Esophagus (tissue), 2 donors: ENCODE data around the gene RNF151. TPM values are rescaled to one million over a fixed set of nuclear protein-coding genes. Genes with fewer than 3 reads are reported as not detected.
"Not testable (repeated sequence)": the region's sequence is repeated elsewhere in the genome, so short reads cannot be mapped to it uniquely, and the experiment has no call there.

Experiments
- H3K27ac ChIP-seq, 2 donors: one replicate each; pipeline ENCODE4 v1.5.1; 2013; ENCODE audit warnings: low read depth in 2 of 2, mild to moderate bottlenecking in 2 of 2, inconsistent platforms in 1 of 2, low read length in 1 of 2, moderate library complexity in 1 of 2
- H3K27me3 ChIP-seq, 2 donors: one replicate each; pipeline ENCODE4 v1.6.1; 2013; ENCODE audit warnings: low read length in 2 of 2, control low read depth in 1 of 2, mild to moderate bottlenecking in 1 of 2; ENCODE audit not compliant: insufficient read depth in 2 of 2, control insufficient read depth in 1 of 2
- H3K36me3 ChIP-seq, 2 donors: one replicate each; pipeline ENCODE4 v1.6.1; 2013; ENCODE audit warnings: low read length in 1 of 2; ENCODE audit not compliant: control insufficient read depth in 2 of 2, insufficient read depth in 2 of 2
- H3K4me1 ChIP-seq, 2 donors: one replicate each; pipeline ENCODE4 v1.6.1; 2013; ENCODE audit warnings: low read length in 1 of 2; ENCODE audit not compliant: control insufficient read depth in 2 of 2, insufficient read depth in 2 of 2
- H3K4me3 ChIP-seq, 2 donors: one replicate each; pipeline ENCODE4 v1.5.1; 2013; ENCODE audit warnings: low read length in 2 of 2, mild to moderate bottlenecking in 2 of 2, low read depth in 1 of 2, moderate library complexity in 1 of 2
- H3K9me3 ChIP-seq, 2 donors: one replicate each; pipeline ENCODE4 v1.6.1; 2013; ENCODE audit warnings: mild to moderate bottlenecking in 2 of 2, low read depth in 1 of 2, low read length in 1 of 2, moderate library complexity in 1 of 2; ENCODE audit not compliant: control insufficient read depth in 2 of 2, insufficient read depth in 1 of 2
- WGBS, 2 donors: extraction: QIAGEN DNeasy Blood & Tissue Kit; methylation state at CpG; one replicate each; pipeline ENCODE4 v1.1.7; 2013; 5-methylcytosine and 5-hydroxymethylcytosine counted together
- polyA plus RNA-seq, 2 donors: library from polyadenylated mRNA; stranded (reverse); fragments of 200-250 nt; gene quantifications; one replicate each; pipeline ENCODE4 v1.2.3, GENCODE V29; 2013
- donor health status: healthy with polysubstance abuse.
- donor health status: Bipolar disorder and iron deficiency.

Gene RNF151
- polyA plus RNA-seq, 2 donors, result 0.06 to 0.20 TPM

DNA sequence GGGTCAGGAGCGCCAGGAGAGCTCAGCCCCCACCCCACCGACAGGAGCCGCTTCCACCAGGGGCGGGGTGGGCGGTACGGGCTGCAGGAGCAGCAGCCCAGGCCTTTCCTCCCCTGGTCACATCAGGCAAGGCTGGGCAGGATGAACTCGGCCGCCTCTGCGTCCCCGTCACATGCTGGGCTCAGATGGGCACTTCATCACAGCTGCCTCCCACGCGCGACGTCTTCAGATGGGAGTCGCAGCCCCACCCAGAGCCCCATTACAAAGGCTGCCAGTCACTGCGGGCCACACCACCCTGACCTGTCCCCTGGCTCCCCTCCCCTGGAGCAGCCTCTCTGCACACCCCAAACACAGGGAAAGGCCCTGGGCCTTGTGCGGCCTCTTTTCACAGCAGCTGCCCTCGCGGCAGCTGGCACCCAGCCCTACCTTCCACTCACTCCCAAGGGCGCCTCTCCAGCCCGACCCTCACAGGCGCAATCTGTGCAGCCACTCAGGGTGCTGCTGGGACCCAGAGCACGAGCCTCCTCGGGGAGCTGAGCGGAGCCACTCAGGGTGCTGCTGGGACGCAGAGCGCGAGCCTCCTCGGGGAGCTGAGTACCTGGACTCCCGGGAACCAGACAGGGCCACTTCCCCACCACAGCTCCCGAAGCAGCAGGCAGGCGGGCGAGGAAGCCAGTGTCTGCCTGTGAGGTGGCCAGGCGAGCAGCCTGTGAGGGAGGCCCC is 38.3 kb downstream of the RNF151 start:
- Histone ChIP-seq H3K27ac (no peak overlapping the region), H3K9me3 (no peaks in the 10 kb centered on the region), H3K4me3 (no peak overlapping the region), H3K36me3 (peaks cover 12 to 52% of the 10 kb centered on the region in 2 donors), H3K4me1 (peaks cover 16 to 41% of the 10 kb centered on the region in 2 donors), H3K27me3 (no peaks in the 10 kb centered on the region)
- WGBS, 2 donors, result 74 to 80% methylated on average over 34 of the region's 34 CpGs

DNA sequence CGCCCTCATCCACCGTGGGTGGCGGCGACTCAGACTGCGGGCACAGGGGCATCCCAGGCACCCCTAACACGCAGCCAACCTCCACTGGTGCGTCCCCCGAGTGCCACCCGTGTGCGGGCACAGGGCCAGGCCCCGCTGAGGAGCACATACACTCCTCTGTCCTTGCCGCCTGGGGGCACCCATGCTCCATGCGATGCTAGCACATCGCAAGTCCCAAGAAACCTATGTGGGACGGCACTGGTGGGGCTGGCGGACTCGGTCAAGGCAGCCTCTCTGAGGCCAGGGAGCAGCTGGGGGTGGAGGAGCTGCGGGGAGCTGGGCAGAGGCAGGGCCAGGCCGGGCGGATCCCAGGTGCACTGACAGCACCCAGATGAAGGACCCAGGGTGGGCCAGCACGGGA is 39.0 kb downstream of the RNF151 start:
- peaks cover 7 to 46% of the 10 kb centered on the region in 2 donors for H3K36me3 ChIP-seq
- no peaks in the 10 kb centered on the region for H3K9me3 ChIP-seq
- H3K27ac ChIP-seq, result no peak overlapping the region
- no peaks in the 10 kb centered on the region for H3K27me3 ChIP-seq
- WGBS, 2 donors, result 70 to 75% methylated on average over 21 of the region's 21 CpGs
- H3K4me1 ChIP-seq, result peaks cover 16 to 47% of the 10 kb centered on the region in 2 donors
- H3K4me3 ChIP-seq, result no peak overlapping the region

DNA sequence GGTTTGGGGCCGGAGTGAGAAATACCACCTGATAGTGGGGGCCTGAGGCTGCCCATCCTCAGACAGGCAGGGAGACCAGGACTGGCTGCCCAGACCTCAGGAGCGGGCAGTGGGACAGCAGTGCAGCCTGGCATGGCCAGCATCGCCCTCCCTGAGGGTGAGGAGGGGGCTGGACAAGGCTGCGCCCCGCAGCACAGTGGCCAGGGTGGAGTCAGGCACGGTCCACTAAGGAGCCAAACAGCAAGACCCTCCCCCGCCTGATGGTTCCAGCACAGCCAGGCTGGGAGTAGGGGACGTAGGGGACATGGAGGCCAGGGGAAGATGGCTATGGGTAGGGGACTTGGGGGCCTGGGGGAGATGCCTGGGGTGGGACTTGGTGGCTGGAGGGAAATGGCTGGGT is 39.7 kb downstream of the RNF151 start:
- no peaks in the 10 kb centered on the region for H3K9me3 ChIP-seq
- WGBS, 2 donors, result 92 to 96% methylated on average over 8 of the region's 8 CpGs
- H3K36me3 ChIP-seq, result peaks cover 7 to 40% of the 10 kb centered on the region in 2 donors
- no peak overlapping the region for H3K4me3 ChIP-seq
- H3K27ac ChIP-seq, result no peak overlapping the region
- no peaks in the 10 kb centered on the region for H3K27me3 ChIP-seq
- peaks cover 16 to 47% of the 10 kb centered on the region in 2 donors for H3K4me1 ChIP-seq

DNA sequence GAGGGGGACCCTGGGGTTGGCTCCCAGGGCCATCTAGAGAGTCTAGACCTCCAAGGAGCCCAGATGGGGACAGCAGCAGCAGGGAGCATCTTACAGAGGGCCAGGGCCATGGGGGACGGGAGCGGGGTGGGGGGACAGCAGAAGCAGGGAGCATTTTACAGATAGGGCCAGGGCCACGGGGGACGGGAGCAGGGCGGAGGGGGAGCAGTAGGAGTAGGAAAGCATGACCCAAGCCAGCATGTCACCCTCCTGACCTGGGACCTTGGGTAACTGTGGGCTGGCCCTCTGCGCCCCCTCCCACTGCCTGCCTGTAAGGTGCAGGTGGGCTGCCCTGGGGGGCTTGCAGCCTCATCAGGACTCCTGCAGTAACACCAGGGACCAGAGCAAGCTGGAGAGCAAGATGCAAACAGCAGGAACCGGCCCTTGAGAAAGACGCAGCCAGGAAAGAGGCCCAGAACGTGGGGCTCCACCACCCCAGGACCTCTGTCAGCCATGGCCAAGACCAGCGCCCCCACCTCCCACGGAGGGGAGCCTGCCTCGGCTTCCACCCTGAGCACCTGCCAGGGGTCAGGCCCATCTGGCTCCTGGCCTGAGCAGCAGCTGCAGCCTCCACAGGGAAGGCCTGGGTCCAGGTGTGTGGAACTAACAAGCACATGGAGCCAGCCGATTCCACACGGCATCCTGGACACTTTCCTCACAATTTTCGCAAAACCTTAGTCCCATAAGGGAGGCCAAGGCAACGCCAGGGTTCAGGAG is 40.6 kb downstream of the RNF151 start:
- Histone ChIP-seq H3K27ac (peak overlapping the region; percentile 88 to 90), H3K36me3 (peaks cover under 1 to 31% of the 10 kb centered on the region in 2 donors), H3K4me3 (peak overlapping the region; percentile 14 to 84), H3K27me3 (no peaks in the 10 kb centered on the region), H3K4me1 (peaks cover 16 to 47% of the 10 kb centered on the region in 2 donors), H3K9me3 (no peaks in the 10 kb centered on the region)
- 65 to 66% methylated on average over 15 to 16 of the region's 16 CpGs for WGBS, 2 donors

DNA sequence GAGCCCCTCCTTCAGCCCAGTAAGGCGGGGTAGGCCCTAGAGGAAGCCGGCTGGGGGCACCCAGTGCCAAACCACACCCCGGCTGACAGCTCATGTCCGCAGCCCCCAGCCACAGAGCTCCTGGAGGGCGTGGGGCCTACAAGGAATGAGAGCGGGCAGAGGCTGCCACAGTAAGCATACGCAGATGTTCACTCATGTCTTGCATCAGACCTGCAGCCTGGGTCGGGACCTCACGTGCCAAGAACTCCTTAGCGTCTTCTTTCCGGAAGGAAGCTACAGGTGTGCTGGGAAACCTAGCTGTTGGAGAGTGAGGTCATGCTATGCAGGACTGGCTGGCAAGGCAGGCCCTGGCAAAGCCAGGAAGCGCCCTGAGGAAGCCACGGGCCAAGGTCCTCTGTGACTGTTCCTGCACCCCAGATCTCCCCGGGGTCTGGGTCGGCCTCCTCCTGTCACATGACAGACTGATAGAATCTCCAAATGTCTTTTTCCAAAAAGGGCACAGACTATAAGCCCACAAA is 41.4 kb downstream of the RNF151 start:
- Histone ChIP-seq H3K27ac (peak overlapping the region; percentile 88 to 90), H3K4me3 (peak overlapping the region; percentile 7 to 84), H3K9me3 (no peaks in the 10 kb centered on the region), H3K36me3 (peaks cover 0 to 23% of the 10 kb centered on the region in 2 donors), H3K4me1 (peaks cover 16 to 47% of the 10 kb centered on the region in 2 donors), H3K27me3 (no peaks in the 10 kb centered on the region)
- WGBS, 2 donors, result 18 to 21% methylated on average over 15 of the region's 15 CpGs

DNA sequence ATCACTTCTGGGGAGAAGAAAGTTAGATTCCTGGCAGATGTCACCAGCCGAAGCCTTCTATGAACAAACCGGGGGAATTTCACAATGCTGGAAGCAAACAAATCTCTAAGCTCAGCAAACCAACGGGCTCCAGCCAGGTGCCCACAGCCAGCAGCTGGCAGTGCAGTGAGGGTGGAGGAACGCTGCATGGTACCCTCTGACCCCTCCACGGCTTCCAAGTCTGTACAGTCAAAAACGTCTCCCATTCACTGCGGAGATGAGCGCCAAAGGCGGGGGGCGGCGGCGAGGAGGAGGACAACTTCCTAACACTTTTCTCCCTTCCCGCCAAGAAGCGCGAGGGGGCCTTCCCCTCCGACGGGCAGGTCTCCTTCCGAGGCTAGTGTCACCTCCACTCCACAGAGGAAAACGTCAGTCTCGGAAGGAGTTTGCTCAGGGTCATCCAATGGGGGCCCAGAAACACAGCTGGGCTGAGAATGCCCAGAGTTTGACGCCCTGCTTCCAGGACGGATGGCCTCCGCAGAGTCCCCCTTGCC is 42.0 kb downstream of the RNF151 start:
- peaks cover 16 to 43% of the 10 kb centered on the region in 2 donors for H3K4me1 ChIP-seq

DNA sequence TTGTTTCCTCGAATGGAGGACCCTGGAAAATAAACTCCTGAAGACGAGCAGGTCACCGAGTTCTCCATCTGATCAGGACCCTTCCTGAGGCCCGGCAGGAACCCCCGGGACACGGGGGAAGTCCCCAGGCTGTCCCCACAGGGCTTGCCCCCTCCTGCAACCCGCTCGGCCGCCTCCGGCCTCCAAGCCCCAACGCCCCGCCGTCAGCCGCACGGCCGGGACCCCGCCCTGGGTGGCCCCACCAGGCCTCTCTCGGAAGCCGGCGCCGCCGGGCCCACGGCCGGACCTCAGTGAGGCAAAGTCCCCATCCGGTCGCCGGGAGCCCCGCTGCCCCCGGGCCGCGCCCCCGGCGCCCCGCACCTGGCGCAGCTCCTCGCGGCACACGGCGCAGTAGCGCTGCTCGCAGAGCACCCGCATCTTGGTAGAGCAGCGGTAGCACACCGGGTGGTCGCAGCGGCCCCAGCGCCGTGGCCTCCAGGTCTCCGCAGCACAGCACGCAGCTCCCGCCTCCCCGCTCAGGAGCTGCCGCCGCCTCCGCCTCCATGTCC is 42.6 kb downstream of the RNF151 start:
- Histone ChIP-seq H3K36me3 (peaks cover 0 to 18% of the 10 kb centered on the region in 2 donors), H3K27me3 (no peaks in the 10 kb centered on the region), H3K4me1 (peaks cover 13 to 40% of the 10 kb centered on the region in 2 donors), H3K4me3 (peak overlapping the region; percentile 84 to 88), H3K27ac (peak overlapping the region; percentile 90 to 97), H3K9me3 (no peaks in the 10 kb centered on the region)
- 0 to 1% methylated on average over 48 to 55 of the region's 55 CpGs for WGBS, 2 donors

More for the DNA sequence above, 42.0 kb downstream of the RNF151 start:
- Histone ChIP-seq H3K4me3 (peak overlapping the region; percentile 84 to 88), H3K27ac (peak overlapping the region; percentile 90 to 97), H3K9me3 (no peaks in the 10 kb centered on the region), H3K27me3 (no peaks in the 10 kb centered on the region), H3K36me3 (peaks cover 0 to 18% of the 10 kb centered on the region in 2 donors)
- WGBS, 2 donors, result 1 to 2% methylated on average over 23 of the region's 23 CpGs

DNA sequence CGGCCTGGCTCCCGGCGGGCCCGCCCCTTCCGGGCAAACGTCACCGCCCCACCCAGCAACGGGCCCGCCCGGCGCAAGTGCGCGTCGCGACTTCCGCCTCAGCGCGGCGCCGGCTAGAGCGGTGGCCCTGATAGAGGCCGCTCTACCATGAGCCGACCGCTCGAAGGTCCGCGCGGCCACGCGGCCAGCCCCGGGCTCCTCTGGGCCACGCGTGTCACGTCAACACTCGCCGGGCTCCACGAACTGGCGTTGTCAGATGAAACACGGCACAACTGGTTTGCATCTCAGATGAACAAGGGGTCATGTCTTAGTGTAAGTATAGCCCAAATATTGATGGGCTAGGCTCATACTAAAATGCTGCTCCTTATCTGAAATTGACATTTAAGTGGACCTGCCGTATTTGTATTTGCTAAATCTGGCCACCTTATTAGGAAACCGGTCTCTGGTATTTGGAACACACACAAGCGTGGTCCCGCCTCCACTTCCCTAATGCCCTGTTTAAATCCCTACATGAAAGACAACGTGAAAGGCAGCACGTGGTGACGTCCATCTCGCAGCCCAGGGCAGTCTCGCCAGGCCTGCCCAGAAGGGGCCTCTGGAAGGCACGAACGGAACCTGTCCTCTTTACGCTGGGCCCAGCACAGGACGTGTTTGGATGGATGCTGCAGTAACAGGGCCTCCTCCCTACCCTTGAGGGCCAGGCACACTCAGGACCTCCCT is 43.3 kb downstream of the RNF151 start, which contains the start of gene ZNF598:
Gene ZNF598 (minus strand): TSS at position 31 of the 720 bp plus-strand sequence.
- peaks cover 0 to 17% of the 10 kb centered on the region in 2 donors for H3K36me3 ChIP-seq
- H3K27ac ChIP-seq, result peak within 1 kb of the TSS; percentile 93 to 97
- no peaks in the 10 kb centered on the region for H3K9me3 ChIP-seq
- peak within 1 kb of the TSS; percentile 84 to 88 for H3K4me3 ChIP-seq
- peaks cover 10 to 34% of the 10 kb centered on the region in 2 donors for H3K4me1 ChIP-seq
- H3K27me3 ChIP-seq, result no peaks in the 10 kb centered on the region
- 1 to 3% methylated on average over 36 to 52 of the region's 52 CpGs for WGBS, 2 donors

DNA sequence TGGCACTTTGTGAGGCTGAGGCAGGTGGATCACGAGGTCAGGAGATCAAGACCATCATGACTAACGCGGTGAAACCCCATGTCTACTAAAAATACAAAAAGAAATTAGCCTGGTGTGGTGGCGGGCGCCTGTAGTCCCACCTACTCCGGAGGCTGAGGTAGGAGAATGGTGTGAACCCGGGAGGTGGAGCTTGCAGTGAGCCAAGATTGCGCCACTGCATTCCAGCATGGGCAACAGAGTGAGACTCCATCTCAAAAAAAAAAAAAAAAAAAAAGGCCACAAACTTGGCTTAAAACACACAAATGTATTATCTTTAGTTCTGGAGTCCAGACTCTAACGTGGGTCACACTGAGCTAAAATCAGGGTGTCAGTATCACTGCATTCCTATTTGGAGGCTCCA is 45.1 kb downstream of the RNF151 start:
- not testable (repeated sequence) for H3K36me3 ChIP-seq, H3K27ac ChIP-seq, H3K27me3 ChIP-seq, H3K9me3 ChIP-seq, H3K4me3 ChIP-seq
- H3K4me1 ChIP-seq, result peaks cover 10 to 26% of the 10 kb centered on the region in 2 donors
- 85 to 90% methylated on average over 9 of the region's 9 CpGs for WGBS, 2 donors
